ENCODE measurements around the gene KREMEN1. TPM values are rescaled to one million over a fixed set of nuclear protein-coding genes. Genes with fewer than 3 reads are reported as not detected.
A peak's percentile ranks its signal among the peaks of the same experiment; 100 is the strongest.

The KREMEN1 gene
- total and polyA plus RNA-seq, 9 of the 15 experiments (the other 6 are each of a cell fraction or from before 2014, with no cell fraction given): 0.69 to 11.5 (median 4.3) TPM

DNA sequence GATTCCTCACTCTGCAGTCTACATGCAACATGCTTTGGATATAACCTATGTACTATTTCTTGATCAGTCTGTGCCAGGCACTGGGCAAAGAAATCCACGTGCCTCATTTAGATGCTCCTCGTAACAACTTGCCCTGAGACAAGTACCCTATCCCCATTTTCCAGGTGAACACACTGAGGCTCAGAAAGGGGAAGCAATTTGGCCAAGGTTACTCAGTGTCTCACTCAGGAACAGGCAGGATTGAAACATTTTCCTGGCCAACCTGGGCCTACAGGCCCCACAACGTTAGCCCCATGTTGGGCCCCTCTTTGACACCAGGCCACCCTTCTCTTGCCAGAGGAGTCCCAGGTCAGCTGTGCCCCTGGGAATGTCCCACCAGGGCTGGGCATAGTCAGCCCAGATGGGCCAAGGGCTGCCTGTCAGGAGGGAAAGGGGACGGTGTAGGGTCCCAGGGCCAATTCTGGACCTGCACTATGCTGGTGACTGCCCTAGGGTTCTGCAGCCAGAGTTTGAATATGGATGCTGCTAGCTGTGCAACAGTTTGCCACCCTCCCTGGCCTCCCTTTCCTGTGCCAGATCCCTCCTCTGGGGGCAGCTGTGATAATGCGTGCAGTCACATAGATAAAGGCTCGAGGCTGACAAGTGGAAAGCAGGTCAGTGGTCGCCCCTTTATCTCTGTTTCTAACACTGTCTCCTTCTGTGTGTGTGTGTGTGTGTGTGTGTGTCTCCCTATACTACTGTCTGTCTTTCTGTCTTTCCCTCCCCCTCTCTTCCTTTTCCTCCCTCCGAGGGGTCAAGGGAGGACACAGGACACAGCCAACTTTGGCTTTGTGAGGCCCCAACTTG is 122.5 kb downstream of the KREMEN1 start (continued):
- TF ChIP-seq ARID3A (IDR thresholded peaks at IDR 0.05; ENCODE audit: borderline replicate concordance, low read depth, low read length) (no peak), SIRT6 (IDR thresholded peaks at IDR 0.05; ENCODE audit: low read depth, low read length) (no peak), NR4A1 (CRISPR knock-in tag; IDR thresholded peaks at IDR 0.05) (no peak), NR4A1 (tag; IDR thresholded peaks at IDR 0.05) (peak; percentile 90), FOXJ3 (CRISPR knock-in tag; IDR thresholded peaks at IDR 0.05) (no peak)

GRCh38 chr22:29195964-29196666 is 123.3 kb downstream of the KREMEN1 start:
- Histone ChIP-seq H3K4me1 (replicated peaks in 1 of 2; ENCODE audit: control insufficient read depth in 2 of 2, insufficient read depth in 2 of 2, low read length in 2 of 2) (peaks cover 26 to 27% of the 10 kb centered on the region in 2 experiments), H3K9me1 (ENCODE audit: control insufficient read depth, insufficient read depth, low read length) (no peaks in the 10 kb centered on the region), H3K36me3 (ENCODE audit: control insufficient read depth, insufficient read depth, low read length) (no peaks in the 10 kb centered on the region), H3K79me2 (ENCODE audit: control insufficient read depth, insufficient read depth, low read length) (no peaks in the 10 kb centered on the region; the same call in 2 of the 3 replicates), H3K27me3 (ENCODE audit: control insufficient read depth in 2 of 2, insufficient read depth in 2 of 2, low read length in 2 of 2) (no peaks in the 10 kb centered on the region), H2AFZ (ENCODE audit: low read depth, low read length) (peak overlapping the region; percentile 56), H3K4me2 (ENCODE audit: insufficient read depth, low read length) (peak overlapping the region; percentile 60), H3K9ac (ENCODE audit: insufficient read depth in 1 of 2, low read depth in 2 of 2, low read length in 2 of 2) (peak overlapping the region; percentile 68 to 86), H3K9me3 (replicated peaks; ENCODE audit: control insufficient read depth, insufficient read depth, low read depth, low read length) (peaks cover 2% of the 10 kb centered on the region), H3K4me3 (no peak overlapping the region), H4K20me1 (replicated peaks; ENCODE audit: control insufficient read depth, insufficient read depth, low read length) (no peaks in the 10 kb centered on the region), H3K27ac (ENCODE audit: extremely low read depth, low read depth, low read length) (peak overlapping the region; percentile 79; the same call in 2 of the 3 replicates)
- ATAC-seq: peak; percentile 67; the same call in 2 of the 3 replicates
- intact Hi-C loops (cut with micrococcal nuclease) (no loop called here), in situ Hi-C loops (cut with MboI) (no loop called here)
- BruUV-seq (replicated peaks): no TSS peak
- CTCF ChIA-PET (ENCODE audit: low intra/inter-chr PET ratio): no interaction called here
- no peak for DNase-seq (ENCODE audit: extremely low read depth in 1 of 4, low spot score in 3 of 4)
- FAIRE-seq: peak; percentile 76
- POLR2A ChIA-PET: interaction anchor here (0.6 to 1.2 kb wide), 5 partner anchors 9 to 72 kb away, joined by 3 to 13 read pairs (median 3); partner anchors contain the start of genes EMID1 and EWSR1
- WGBS (ENCODE audit: insufficient coverage, low coverage, missing lambda C conversion rate): 34% methylated on average over 6 of the region's 10 CpGs
- TF ChIP-seq ARHGAP35 (IDR thresholded peaks at IDR 0.05; ENCODE audit: partially characterized antibody) (peak; percentile 24), E2F4 (CRISPR knock-in tag; IDR thresholded peaks at IDR 0.05; ENCODE audit: low read depth) (no peak), KHSRP (IDR thresholded peaks at IDR 0.05) (0 out of 2 replicates have a peak, but pooled peaks have one; percentile 27), OTX1 (CRISPR knock-in tag; IDR thresholded peaks at IDR 0.05) (peak; percentile 78; the same call in 1 of the 2 replicates), ATF1 (CRISPR knock-in tag; IDR thresholded peaks at IDR 0.05) (no peak), ATF1 (tag; IDR thresholded peaks at IDR 0.05) (no peak; the same call in 1 of the 2 replicates), ZNF707 (CRISPR knock-in tag; conservative IDR thresholded peaks at IDR 0.05) (no peak), HDAC1 (IDR thresholded peaks at IDR 0.05) (0 out of 4 replicates have a peak, but pooled peaks of 1 of the 2 experiments have one; percentile 15), BRD9 (IDR thresholded peaks at IDR 0.05; ENCODE audit: low read depth, partially characterized antibody) (peak; percentile 2), TARDBP (IDR thresholded peaks at IDR 0.05) (0 out of 2 replicates have a peak, but pooled peaks have one; percentile 16), ASH1L (IDR thresholded peaks at IDR 0.05; ENCODE audit: borderline replicate concordance, low read depth, partially characterized antibody) (no peak)
